Measurements from ENCODE around the gene MTRFR. TPM values are rescaled to one million over a fixed set of nuclear protein-coding genes. Genes with fewer than 3 reads are reported as not detected.
A peak's percentile ranks its signal among the peaks of the same experiment; 100 is the strongest.
"Not testable (repeated sequence)": the region's sequence is repeated elsewhere in the genome, so short reads cannot be mapped to it uniquely, and the experiment has no call there.

Gene MTRFR
- 10 to 100 TPM in 1 of 2 donors, 1 to 10 TPM in 1; 8.6 to 12.1 TPM for total RNA-seq
- 10 to 100 TPM in 1 of 2 donors, 1 to 10 TPM in 1; 4.3 to 11.4 TPM for polyA plus RNA-seq
- long read RNA-seq, donor 1, transcript C12orf65-201 (3 exons, 2,073 nt) = major isoform, 10 of 11 reads
- long read RNA-seq, donor 1, partial matches to known transcripts = 1 of 11 reads
- long read RNA-seq, donor 1, other reads (novel, unspliced or antisense) = 0 of 11 reads
- long read RNA-seq, donor 2, transcript C12orf65-201 (3 exons, 2,073 nt) = major isoform, 6 of 12 reads
- long read RNA-seq, donor 2, partial matches to known transcripts = 1 of 12 reads
- long read RNA-seq, donor 2, other reads (novel, unspliced or antisense) = 5 of 12 reads

GRCh38 chr12:123232807-123233504 is at the start of gene MTRFR, which contains the start of gene MPHOSPH9:
TSS of gene MTRFR (plus strand) at chr12:123233436. CDS start at chr12:123253675, 20,239 bp downstream.
TSS of gene MPHOSPH9 (minus strand) at chr12:123233141. CDS start at chr12:123230364, 2,777 bp downstream.
- intact Hi-C loops (cut with DNase I) = loop anchor here (2.0 to 10.0 kb wide), 5 partner anchors 81 to 368 kb away; partner anchors contain the start of genes OGFOD2 (in 2 of the 2) and PITPNM2 (in 1 of the 2)

DNA sequence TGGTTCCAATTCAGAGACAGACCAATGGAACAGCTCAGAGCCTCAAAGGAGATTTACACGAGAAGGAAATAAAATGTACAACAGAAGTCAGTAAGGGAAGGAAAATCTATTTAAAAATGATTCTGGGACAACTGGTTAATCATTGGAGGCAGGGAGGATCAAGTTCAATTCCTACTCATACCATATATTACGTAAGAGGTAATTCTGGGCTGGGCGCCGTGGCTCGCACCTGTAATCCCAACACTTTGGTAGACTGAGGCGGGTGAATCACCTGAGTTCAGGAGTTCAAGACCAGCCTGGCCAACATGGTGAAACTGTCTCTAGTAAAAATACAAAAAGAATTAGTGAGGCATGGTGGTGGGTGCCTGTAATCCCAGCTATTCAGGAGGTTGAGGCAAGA is 45.6 kb upstream of the MTRFR start:
- no peaks in the 10 kb centered on the region for H3K9me3 ChIP-seq (ENCODE audit: control insufficient read depth, low read length)
- WGBS, 2 donors = 95 to 96% methylated on average over 6 of the region's 6 CpGs
- no peaks in the 10 kb centered on the region for H3K4me1 ChIP-seq (ENCODE audit: control insufficient read depth in 1 of 2, insufficient read depth in 2 of 2, low read length in 2 of 2)
- DNase-seq (no peak), ATAC-seq (ENCODE audit: low FRiP score) (no peak)
- intact Hi-C loops (cut with DNase I) = no loop called here
- H3K36me3 ChIP-seq (ENCODE audit: control insufficient read depth in 1 of 2, insufficient read depth in 2 of 2, low read length in 1 of 2) = no peaks in the 10 kb centered on the region
- no peaks in the 10 kb centered on the region for H3K27me3 ChIP-seq (ENCODE audit: control insufficient read depth in 1 of 2, insufficient read depth in 2 of 2, low read length in 1 of 2)
- no peak overlapping the region for H3K4me3 ChIP-seq (ENCODE audit: low read length in 2 of 2)
- no peak overlapping the region for H3K27ac ChIP-seq (ENCODE audit: low read depth in 1 of 2, low read length in 2 of 2)

More at GRCh38 chr12:123232807-123233504, at the start of gene MTRFR, which contains the start of gene MPHOSPH9:
- 0% methylated on average over 42 to 66 of the region's 66 CpGs for WGBS, 2 donors
- Histone ChIP-seq H3K9me3 (ENCODE audit: control insufficient read depth, low read length) (no peaks in the 10 kb centered on the region), H3K27ac (ENCODE audit: low read depth in 1 of 2, low read length in 2 of 2) (peak within 1 kb of the TSS in 1 of 2 donors; percentile 80), H3K27me3 (ENCODE audit: control insufficient read depth in 1 of 2, insufficient read depth in 2 of 2, low read length in 1 of 2) (no peaks in the 10 kb centered on the region), H3K36me3 (ENCODE audit: control insufficient read depth in 1 of 2, insufficient read depth in 2 of 2, low read length in 1 of 2) (no peaks in the 10 kb centered on the region), H3K4me3 (ENCODE audit: low read length in 2 of 2) (peak within 1 kb of the TSS; percentile 46 to 77), H3K4me1 (ENCODE audit: control insufficient read depth in 1 of 2, insufficient read depth in 2 of 2, low read length in 2 of 2) (no peaks in the 10 kb centered on the region)
- peak; percentile 99 for DNase-seq
- ATAC-seq (ENCODE audit: low FRiP score) = peak; percentile 100

DNA sequence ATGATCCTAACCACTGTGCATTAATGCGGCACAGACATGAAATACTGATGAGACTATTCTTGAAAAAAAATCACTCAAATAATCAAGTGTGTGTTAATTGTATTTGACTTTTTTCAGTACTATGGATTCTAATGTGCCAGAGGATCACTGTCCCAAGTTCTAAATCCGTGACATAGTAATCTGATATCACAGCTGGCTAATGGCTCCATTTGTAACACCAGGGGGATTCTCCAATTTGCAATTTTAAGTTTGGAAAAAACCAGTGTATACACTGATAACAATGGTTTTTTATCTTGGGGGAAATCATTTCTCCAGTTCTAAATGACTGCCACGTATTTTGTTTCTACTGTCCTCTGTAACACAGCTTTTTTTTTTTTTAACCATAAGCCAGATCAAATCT is 33.3 kb upstream of the MTRFR start:
- Histone ChIP-seq H3K4me1 (ENCODE audit: control insufficient read depth in 1 of 2, insufficient read depth in 2 of 2, low read length in 2 of 2) (no peaks in the 10 kb centered on the region), H3K36me3 (ENCODE audit: control insufficient read depth in 1 of 2, insufficient read depth in 2 of 2, low read length in 1 of 2) (peaks cover 0 to 5% of the 10 kb centered on the region in 2 donors), H3K27me3 (ENCODE audit: control insufficient read depth in 1 of 2, insufficient read depth in 2 of 2, low read length in 1 of 2) (no peaks in the 10 kb centered on the region), H3K9me3 (ENCODE audit: control insufficient read depth, low read length) (no peaks in the 10 kb centered on the region), H3K4me3 (ENCODE audit: low read length in 2 of 2) (no peak overlapping the region), H3K27ac (ENCODE audit: low read depth in 1 of 2, low read length in 2 of 2) (no peak overlapping the region)
- ATAC-seq (ENCODE audit: low FRiP score) = no peak
- intact Hi-C loops (cut with DNase I) = no loop called here
- WGBS, 2 donors = 94 to 97% methylated on average over 3 of the region's 3 CpGs
- no peak for DNase-seq

GRCh38 chr12:123200414-123200813 is 32.8 kb upstream of the MTRFR start:
- Histone ChIP-seq H3K9me3 (ENCODE audit: control insufficient read depth, low read length) (no peaks in the 10 kb centered on the region), H3K36me3 (ENCODE audit: control insufficient read depth in 1 of 2, insufficient read depth in 2 of 2, low read length in 1 of 2) (peaks cover 0 to 5% of the 10 kb centered on the region in 2 donors), H3K4me1 (ENCODE audit: control insufficient read depth in 1 of 2, insufficient read depth in 2 of 2, low read length in 2 of 2) (no peaks in the 10 kb centered on the region), H3K27me3 (ENCODE audit: control insufficient read depth in 1 of 2, insufficient read depth in 2 of 2, low read length in 1 of 2) (no peaks in the 10 kb centered on the region), H3K4me3 (ENCODE audit: low read length in 2 of 2) (no peak overlapping the region), H3K27ac (ENCODE audit: low read depth in 1 of 2, low read length in 2 of 2) (no peak overlapping the region)
- ATAC-seq (ENCODE audit: low FRiP score) = no peak
- intact Hi-C loops (cut with DNase I) = no loop called here
- 93 to 94% methylated on average over 7 of the region's 7 CpGs for WGBS, 2 donors
- no peak for DNase-seq

DNA sequence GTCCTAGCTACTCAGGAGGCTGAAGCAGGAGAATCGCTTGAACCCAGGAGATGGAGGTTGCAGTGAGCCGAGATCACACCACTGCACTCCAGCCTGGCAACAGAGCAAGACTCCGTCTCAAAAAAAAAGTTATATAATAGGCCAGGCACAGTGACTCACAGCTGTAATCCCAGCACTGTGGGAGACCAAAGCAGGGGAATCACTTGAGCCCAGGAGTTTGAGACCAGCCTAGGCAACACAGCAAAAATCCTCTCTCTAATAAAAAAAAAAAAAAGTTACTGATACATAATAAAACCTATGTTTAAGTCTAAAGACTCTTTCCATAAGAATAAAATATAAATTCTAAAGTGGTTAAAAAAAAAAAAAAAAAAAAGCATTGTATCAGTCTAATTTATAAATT is 26.4 kb upstream of the MTRFR start:
- H3K9me3 ChIP-seq (ENCODE audit: control insufficient read depth, low read length); H3K4me3 ChIP-seq (ENCODE audit: low read length in 2 of 2); H3K36me3 ChIP-seq (ENCODE audit: control insufficient read depth in 1 of 2, insufficient read depth in 2 of 2, low read length in 1 of 2); H3K27me3 ChIP-seq (ENCODE audit: control insufficient read depth in 1 of 2, insufficient read depth in 2 of 2, low read length in 1 of 2); DNase-seq; ATAC-seq (ENCODE audit: low FRiP score); intact Hi-C loops (cut with DNase I); H3K27ac ChIP-seq (ENCODE audit: low read depth in 1 of 2, low read length in 2 of 2); H3K4me1 ChIP-seq (ENCODE audit: control insufficient read depth in 1 of 2, insufficient read depth in 2 of 2, low read length in 2 of 2): not testable (repeated sequence)
- WGBS, 2 donors = 60 to 64% methylated on average over 3 of the region's 3 CpGs

DNA sequence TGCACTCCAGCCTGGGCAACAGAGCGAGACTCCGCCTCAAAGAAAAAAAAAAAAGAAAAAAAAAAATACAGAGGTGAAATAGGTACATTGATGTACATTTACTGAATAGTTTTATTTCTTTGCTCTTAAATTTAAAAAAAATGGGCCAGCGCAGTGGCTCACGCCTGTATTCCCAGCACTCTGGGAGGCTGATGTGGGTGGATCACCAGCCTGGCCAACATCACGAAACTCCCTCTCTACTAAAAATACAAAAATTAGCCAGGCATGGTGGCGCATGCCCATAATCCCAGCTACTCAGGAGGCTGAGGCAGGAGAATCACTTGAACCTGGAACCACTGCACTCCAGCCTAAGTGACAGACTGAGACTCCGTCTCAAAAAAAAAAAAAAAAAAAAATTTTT is 25.4 kb upstream of the MTRFR start:
- DNase-seq; H3K9me3 ChIP-seq (ENCODE audit: control insufficient read depth, low read length); H3K27me3 ChIP-seq (ENCODE audit: control insufficient read depth in 1 of 2, insufficient read depth in 2 of 2, low read length in 1 of 2); H3K4me1 ChIP-seq (ENCODE audit: control insufficient read depth in 1 of 2, insufficient read depth in 2 of 2, low read length in 2 of 2); ATAC-seq (ENCODE audit: low FRiP score); H3K36me3 ChIP-seq (ENCODE audit: control insufficient read depth in 1 of 2, insufficient read depth in 2 of 2, low read length in 1 of 2); intact Hi-C loops (cut with DNase I); H3K27ac ChIP-seq (ENCODE audit: low read depth in 1 of 2, low read length in 2 of 2); H3K4me3 ChIP-seq (ENCODE audit: low read length in 2 of 2): not testable (repeated sequence)
- 96 to 99% methylated on average over 7 of the region's 7 CpGs for WGBS, 2 donors

DNA sequence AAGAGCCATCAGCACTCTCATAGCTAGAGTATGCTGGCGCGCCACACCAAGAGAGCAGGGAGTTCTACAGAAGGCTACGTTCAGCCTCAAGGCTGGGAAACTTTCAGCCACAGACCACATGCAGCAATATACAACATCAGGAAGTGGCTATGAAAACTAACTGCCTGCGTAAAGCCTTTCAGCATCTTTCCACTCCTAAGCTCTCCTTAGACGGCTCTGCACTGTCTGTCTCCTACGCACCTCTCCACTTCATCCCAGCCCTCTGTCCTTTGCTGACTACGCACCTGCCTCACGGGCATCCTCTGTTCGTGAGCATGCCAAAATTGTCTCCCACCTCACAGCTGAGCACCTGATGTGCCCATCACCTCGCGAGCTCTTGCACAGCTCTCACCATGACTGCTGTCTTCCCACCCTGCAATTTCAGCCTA is 10.0 kb upstream of the MTRFR start:
- no peak for ATAC-seq (ENCODE audit: low FRiP score)
- intact Hi-C loops (cut with DNase I) = no loop called here
- H3K9me3 ChIP-seq (ENCODE audit: control insufficient read depth, low read length) = no peaks in the 10 kb centered on the region
- no peak overlapping the region for H3K27ac ChIP-seq (ENCODE audit: low read depth in 1 of 2, low read length in 2 of 2)
- no peaks in the 10 kb centered on the region for H3K36me3 ChIP-seq (ENCODE audit: control insufficient read depth in 1 of 2, insufficient read depth in 2 of 2, low read length in 1 of 2)
- DNase-seq = no peak
- no peaks in the 10 kb centered on the region for H3K4me1 ChIP-seq (ENCODE audit: control insufficient read depth in 1 of 2, insufficient read depth in 2 of 2, low read length in 2 of 2)
- WGBS, 2 donors = 90 to 93% methylated on average over 11 of the region's 11 CpGs
- H3K4me3 ChIP-seq (ENCODE audit: low read length in 2 of 2) = no peak overlapping the region
- no peaks in the 10 kb centered on the region for H3K27me3 ChIP-seq (ENCODE audit: control insufficient read depth in 1 of 2, insufficient read depth in 2 of 2, low read length in 1 of 2)

GRCh38 chr12:123225443-123225842 is 7.8 kb upstream of the MTRFR start:
- intact Hi-C loops (cut with DNase I) = no loop called here

More at GRCh38 chr12:123225443-123225842, 7.8 kb upstream of the MTRFR start:
- no peak for ATAC-seq (ENCODE audit: low FRiP score)
- no peaks in the 10 kb centered on the region for H3K9me3 ChIP-seq (ENCODE audit: control insufficient read depth, low read length)
- no peak overlapping the region for H3K4me3 ChIP-seq (ENCODE audit: low read length in 2 of 2)
- H3K27ac ChIP-seq (ENCODE audit: low read depth in 1 of 2, low read length in 2 of 2) = no peak overlapping the region
- no peaks in the 10 kb centered on the region for H3K27me3 ChIP-seq (ENCODE audit: control insufficient read depth in 1 of 2, insufficient read depth in 2 of 2, low read length in 1 of 2)
- DNase-seq = no peak
- no peaks in the 10 kb centered on the region for H3K36me3 ChIP-seq (ENCODE audit: control insufficient read depth in 1 of 2, insufficient read depth in 2 of 2, low read length in 1 of 2)
- 83 to 84% methylated on average over 2 of the region's 2 CpGs for WGBS, 2 donors
- H3K4me1 ChIP-seq (ENCODE audit: control insufficient read depth in 1 of 2, insufficient read depth in 2 of 2, low read length in 2 of 2) = no peaks in the 10 kb centered on the region
